HepG2 (cell line): ENCODE measurements around the gene CHI3L1.

Experiments
- BCL6 ChIP-seq: IDR thresholded peaks from 2 replicates; pipeline ENCODE4 v1.6.1; 2016; ENCODE audit warnings: missing genetic modification reagents, missing compliant biosample characterization
- CEBPB ChIP-seq: IDR thresholded peaks from 2 replicates; pipeline ENCODE4 v1.6.1; 2011; ENCODE audit warnings: low read depth, low read length, improper control_type of control experiment, borderline replicate concordance
- FOXM1 ChIP-seq: sonication (generic); formaldehyde crosslinking; IDR thresholded peaks from 2 replicates; pipeline ENCODE4 v1.5.0; 2020; ENCODE audit warnings: missing genetic modification reagents
- IRF9 ChIP-seq: sonication (generic); formaldehyde crosslinking; IDR thresholded peaks from 2 replicates; pipeline ENCODE4 v1.8.0; 2022; ENCODE audit warnings: missing genetic modification reagents, mild to moderate bottlenecking, borderline replicate concordance
- IRX3 ChIP-seq: sonication (generic); formaldehyde crosslinking; IDR thresholded peaks from 2 replicates; pipeline ENCODE4 v1.8.1; 2023; ENCODE audit warnings: mild to moderate bottlenecking, low read depth, missing genetic modification reagents, borderline replicate concordance
- MTA1 ChIP-seq: sonication (generic); formaldehyde crosslinking; IDR thresholded peaks from 2 replicates; pipeline ENCODE4 v1.4.0; 2020; ENCODE audit warnings: missing genetic modification reagents, mild to moderate bottlenecking, borderline replicate concordance
- MYC ChIP-seq: sonication (generic); formaldehyde crosslinking; IDR thresholded peaks from 2 replicates; pipeline ENCODE4 v1.9.0; 2021; ENCODE audit warnings: missing genetic modification reagents, borderline replicate concordance
- POLR2AphosphoS2 ChIP-seq: IDR thresholded peaks from 2 replicates; pipeline ENCODE4 v1.6.1; 2011; ENCODE audit warnings: low read depth, low read length, improper control_type of control experiment
- PRPF4 ChIP-seq: fragments of 200-400 bp; formaldehyde crosslinking; IDR thresholded peaks from 2 replicates; pipeline ENCODE4 v1.6.1; 2016; ENCODE audit warnings: low read length, low read depth; ENCODE audit not compliant: poor library complexity, severe bottlenecking
- RELA ChIP-seq: sonication (generic); formaldehyde crosslinking; IDR thresholded peaks from 2 replicates; pipeline ENCODE4 v1.4.0; 2020; ENCODE audit warnings: missing genetic modification reagents
- SOX13 ChIP-seq, 3 experiments: fragments of 450-650 bp in 1 of 3; sonication (generic) in 1 of 3; formaldehyde crosslinking in 1 of 3; IDR thresholded peaks in 2 of 3; conservative IDR thresholded peaks in 1 of 3; 2 replicates each; pipeline versions ENCODE4 v1.5.0 to v1.6.1; 2016 to 2020; ENCODE audit warnings: antibody characterized with exemption in 1 of 3, mild to moderate bottlenecking in 1 of 3, missing compliant biosample characterization in 1 of 3, missing genetic modification reagents in 1 of 3, moderate library complexity in 1 of 3
- ZBTB3 ChIP-seq: sonication (generic); formaldehyde crosslinking; IDR thresholded peaks from 2 replicates; pipeline ENCODE4 v1.4.0; 2020; ENCODE audit warnings: low read depth, mild to moderate bottlenecking, moderate library complexity, missing genetic modification reagents, borderline replicate concordance
- ZNF775 ChIP-seq: sonication (generic); formaldehyde crosslinking; IDR thresholded peaks from 2 replicates; pipeline ENCODE4 v1.4.0; 2020; ENCODE audit warnings: missing genetic modification reagents, mild to moderate bottlenecking, moderate library complexity, borderline replicate concordance
- ZNF780A ChIP-seq: sonication (generic); formaldehyde crosslinking; IDR thresholded peaks from 2 replicates; pipeline ENCODE4 v1.8.0; 2022; ENCODE audit warnings: mild to moderate bottlenecking, missing genetic modification reagents, moderate library complexity

GRCh38 chr1:203229471-203230135 lies 43.1 kb upstream of the CHI3L1 start, which contains the start of gene CHIT1:
- TF ChIP-seq MYC (CRISPR knock-in tag) = no peak
- TF ChIP-seq BCL6 (CRISPR knock-in tag) = no peak
- TF ChIP-seq ZNF775 = no peak
- no peak for TF ChIP-seq RELA (CRISPR knock-in tag)
- TF ChIP-seq IRX3 (CRISPR knock-in tag) = no peak
- TF ChIP-seq IRF9 (CRISPR knock-in tag) = no peak
- no peak for TF ChIP-seq MTA1
- no peak for TF ChIP-seq POLR2AphosphoS2
- no peak for TF ChIP-seq FOXM1
- TF ChIP-seq CEBPB = no peak
- no peak for TF ChIP-seq PRPF4
- TF ChIP-seq SOX13 (IDR thresholded peaks at IDR 0.05) = no peak
- TF ChIP-seq SOX13 (CRISPR knock-in tag; conservative IDR thresholded peaks at IDR 0.05 in 1 of 2, IDR thresholded peaks at IDR 0.05 in 1 of 2) = no peak
- TF ChIP-seq ZNF780A = no peak
- TF ChIP-seq ZBTB3 = no peak
